GM19099 (cell line): ENCODE data around the gene RFX1.
A peak's percentile ranks its signal among the peaks of the same experiment; 100 is the strongest.

Experiments
- POLR2A ChIP-seq: IDR thresholded peaks from 3 replicates; pipeline ENCODE4 v1.6.1; 2011; ENCODE audit warnings: low read depth; ENCODE audit not compliant: insufficient read length; ENCODE audit errors: extremely low read depth

Gene RFX1

DNA sequence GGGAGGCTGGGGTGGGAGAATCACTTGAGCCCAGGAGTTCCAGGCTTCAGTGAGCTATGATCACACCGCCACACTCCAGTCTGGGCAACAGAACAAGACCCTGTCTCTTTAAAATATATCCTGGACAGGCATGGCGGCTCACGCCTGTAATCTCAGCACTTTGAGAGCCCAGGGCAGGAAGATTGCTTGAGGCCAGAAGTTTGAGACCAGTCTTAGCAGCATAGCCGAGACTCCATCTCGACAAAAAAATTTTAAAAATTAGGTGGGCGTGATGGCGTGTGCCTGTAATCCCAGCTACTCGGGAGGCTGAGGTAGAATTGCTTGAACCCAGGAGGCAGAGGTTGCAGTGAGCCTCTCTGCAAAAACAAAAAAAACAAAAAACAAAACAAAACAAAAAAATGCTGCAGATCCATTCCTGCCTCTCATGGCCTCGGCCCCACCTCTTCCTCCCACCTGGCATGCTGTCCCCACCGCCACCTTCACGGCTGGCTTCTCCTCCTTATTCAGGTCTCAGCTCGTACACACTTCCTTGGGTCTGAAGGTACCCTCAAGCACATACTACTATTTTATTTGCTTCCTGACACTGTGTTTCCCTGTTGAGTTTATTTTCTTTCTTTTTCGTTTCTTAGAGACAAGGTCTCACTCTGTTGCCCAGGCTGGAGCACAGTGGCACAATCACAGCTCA lies 5.3 kb downstream of the RFX1 start:
- no peak for TF ChIP-seq POLR2A

- no peak for TF ChIP-seq POLR2A
Observed at GRCh38 chr19:13999085-13999484, 7.0 kb downstream of the RFX1 start.

DNA sequence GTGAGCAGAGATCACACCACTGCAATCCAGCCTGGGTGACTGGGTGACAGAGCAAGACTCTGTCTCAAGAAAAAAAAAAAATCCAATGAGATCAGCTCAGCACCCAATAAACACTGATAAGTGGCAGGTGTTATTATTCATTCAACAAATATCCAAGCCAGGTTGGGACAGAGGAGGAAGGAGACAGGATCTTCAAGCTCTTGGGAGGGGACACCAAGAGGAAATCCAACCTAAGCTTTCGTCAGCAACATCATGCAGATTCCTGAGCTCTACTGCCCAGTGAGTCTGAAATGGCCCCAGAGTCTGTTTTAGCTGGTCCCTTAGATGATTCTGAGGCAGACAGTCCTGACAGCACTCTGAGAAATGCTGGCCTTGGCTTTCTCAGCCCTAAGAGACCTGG lies 7.7 kb downstream of the RFX1 start:
- TF ChIP-seq POLR2A, result no peak

DNA sequence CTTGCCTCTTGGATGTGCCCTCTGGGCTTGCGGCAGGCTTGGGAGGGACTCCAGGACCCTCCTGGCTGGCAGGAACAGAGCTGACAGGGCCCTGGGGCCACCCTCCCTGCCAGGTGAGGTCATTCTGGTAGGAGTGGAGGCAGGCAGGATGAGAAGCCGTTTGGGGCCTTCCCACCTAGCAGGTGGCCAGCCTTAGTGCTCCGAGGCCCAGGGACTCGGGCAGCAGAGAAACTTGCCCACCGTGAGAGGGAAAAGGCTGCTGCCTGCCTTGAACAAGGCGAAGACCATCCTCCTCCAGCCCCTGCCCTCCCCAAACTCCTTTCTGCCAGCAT lies 8.5 kb downstream of the RFX1 start:
- TF ChIP-seq POLR2A, result no peak

DNA sequence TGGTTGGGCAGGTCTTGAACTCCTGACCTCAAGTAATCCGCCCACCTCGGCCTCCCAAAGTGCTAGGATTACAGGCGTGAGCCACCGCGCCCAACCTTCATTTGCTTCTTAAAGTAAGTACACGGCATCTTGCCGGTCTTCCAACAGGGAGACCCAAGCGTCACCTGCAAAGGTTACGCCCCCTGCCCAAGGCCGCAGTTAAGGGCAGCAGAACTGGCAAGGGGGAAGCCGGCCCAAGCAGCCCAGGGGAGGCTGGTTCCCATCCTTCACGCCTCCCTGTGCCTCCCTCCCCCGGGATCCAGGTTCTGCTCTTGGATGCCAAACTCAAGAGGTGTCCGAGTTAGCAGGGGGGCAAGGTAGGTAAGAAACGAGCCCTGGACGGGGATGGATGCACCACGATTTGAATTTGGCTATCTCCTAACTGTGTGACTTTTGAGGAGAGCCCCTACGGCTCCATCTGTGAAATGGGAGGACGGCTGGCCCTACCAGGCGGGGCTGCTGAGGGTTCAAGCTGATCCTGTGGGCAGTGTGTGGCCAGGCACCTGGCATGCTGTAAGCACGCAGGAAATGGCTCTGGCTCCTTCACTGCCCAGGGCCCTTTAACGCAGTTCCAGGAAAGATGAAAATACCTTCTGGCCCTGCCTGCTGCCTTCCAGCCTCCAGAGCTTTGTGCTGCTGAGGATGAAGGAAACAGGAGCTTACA lies 9.0 kb downstream of the RFX1 start:
- no peak for TF ChIP-seq POLR2A

DNA sequence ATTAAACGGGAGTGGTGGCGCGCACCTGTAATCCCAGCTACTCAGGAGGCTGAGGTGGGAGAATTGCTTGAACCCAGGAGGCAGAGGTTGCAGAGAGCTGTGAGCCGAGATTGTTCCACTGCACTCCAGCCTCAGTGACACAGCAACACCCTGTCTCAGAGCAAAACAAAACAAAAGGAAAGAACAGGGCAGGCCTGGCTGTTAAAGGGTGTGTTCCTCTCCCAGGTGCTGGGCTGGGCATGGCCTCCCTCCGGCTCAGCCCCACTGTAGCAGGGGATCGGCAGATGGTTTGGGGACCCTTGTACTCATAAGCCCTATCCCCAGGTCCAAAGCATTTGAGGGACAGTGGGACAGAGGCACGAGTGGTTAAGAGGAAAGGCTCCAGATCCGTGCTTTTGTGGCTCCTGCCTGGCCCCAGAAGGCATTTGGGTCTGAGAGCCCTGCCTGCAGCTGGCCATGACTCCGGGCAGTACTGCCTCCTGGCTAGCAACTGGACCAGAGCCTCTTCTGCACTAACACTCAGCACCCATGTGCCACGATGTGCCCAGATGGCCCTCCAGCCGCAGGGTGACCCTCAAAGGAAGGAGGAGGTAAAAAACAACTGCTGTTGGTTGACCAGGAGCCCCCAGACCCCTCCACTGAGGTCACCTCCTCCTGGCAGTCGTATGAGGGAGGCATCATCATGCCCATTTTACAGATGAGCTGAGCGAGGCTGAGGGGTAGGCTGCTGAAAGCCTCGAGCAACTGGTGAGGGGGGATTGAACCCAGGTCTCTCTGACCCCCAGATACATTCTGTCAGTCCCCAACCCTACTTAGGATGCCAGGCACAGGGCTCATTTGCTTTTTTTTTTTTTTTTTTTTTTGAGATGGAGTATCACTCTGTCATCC lies 10.0 kb downstream of the RFX1 start:
- no peak for TF ChIP-seq POLR2A

DNA sequence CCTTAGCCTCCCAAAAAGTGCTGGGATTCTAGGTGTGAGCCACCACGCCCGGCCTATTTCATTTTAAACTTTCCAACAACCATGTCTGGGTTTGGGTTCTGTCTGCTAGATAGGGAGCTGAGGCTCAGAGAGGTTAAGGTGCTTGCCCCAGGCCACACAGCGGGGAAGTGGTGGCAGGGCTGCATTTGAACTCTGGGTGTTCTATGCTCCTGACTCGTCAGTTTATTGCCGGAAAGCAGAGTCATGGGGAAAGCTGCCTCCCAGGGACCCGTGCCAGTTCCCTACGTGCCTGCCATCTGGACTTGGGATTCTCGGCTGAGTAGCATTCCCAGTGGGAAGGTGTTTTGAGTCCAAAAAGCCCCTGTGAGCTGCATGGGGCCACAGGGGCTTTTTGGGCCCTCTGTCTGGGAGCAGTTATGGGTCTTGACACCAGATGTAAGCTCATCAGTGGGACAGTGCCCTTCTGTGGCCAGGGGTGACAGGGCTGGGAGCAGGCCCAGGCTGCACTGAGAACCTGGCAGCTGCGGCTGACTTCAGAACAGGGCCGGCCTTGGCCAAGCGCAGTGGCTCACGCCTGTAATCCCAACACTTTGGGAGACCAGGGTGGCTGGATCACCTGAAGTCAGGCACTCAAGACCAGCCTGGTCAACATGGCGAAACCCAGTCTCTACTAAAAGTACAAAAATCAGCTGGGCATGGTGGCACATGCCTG lies 10.9 kb downstream of the RFX1 start:
- no peak for TF ChIP-seq POLR2A

DNA sequence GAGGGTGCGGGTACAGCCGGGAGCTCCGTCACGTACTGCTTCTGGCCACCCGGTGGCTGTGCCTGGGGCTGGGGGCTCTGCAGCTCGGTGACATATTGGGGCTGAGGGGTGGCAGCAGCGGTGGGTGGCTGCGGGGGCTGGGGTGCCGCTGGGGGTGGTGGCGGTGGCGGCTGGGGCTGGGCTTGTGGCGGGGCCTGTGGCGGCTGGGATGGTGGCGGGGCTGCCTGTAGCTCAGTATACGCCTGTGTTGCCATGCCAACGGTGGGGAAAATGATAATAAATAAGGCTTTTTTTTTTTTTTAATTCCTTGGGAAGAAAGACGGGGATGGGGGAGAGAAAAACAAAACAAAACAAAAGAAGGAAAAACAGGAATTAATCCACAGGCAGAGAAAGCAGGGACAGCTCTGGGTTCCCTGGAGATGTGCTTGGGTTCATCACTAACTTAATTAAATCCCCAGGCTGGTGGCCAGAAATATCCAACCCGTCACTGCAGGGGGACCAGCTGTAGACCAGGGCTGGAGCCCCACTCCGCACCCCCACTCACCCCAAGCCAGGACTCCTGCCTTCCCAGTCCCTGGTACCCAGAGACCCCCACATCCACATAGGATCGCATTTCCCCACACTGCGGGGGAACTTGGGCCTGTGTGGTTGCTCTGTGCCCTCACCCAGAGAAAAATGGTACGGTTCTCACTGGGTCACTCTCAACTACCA lies 12.4 kb downstream of the RFX1 start:
- TF ChIP-seq POLR2A, result no peak

DNA sequence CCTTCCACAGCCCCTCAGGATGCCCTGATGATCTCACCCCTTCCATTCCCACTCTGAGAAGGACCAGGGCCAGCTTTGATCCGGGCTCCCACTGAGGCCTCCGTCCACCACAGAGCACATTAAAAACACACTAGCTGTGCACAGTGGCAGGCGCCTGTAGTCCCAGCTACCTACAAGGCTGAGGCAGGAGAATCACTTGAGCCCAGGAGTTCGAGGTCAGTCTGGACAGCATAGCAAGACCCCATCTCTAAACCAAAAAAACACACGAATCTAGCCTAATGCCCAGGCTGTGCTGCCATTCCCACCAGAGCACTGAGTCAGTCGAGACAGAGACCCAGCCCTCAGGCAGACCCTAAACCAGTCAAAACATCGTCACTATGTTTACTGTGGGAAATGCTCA lies 14.1 kb downstream of the RFX1 start:
- TF ChIP-seq POLR2A, result no peak

DNA sequence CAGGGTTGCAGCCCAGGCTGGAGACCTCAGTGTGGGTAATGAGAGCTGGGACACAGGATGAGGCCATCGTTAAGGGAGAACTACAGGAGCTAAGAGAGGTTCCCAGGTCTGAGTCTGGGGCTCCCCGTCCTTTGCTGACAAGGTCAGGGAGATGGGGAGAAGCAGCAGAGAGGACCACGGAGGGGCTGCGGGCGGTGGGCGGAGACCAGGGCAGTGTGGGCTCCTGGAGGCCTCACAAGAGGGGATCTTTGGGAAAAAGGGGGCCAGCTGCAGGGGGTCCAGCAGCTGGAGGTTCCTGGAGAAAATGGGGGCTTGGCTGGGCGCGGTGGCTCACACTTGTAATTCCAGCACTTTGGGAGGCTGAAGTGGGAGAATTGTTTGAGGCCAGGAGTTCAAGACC lies 16.0 kb downstream of the RFX1 start:
- TF ChIP-seq POLR2A, result no peak

GRCh38 chr19:13989487-13989886 lies 16.6 kb downstream of the RFX1 start:
- TF ChIP-seq POLR2A, result no peak

- TF ChIP-seq POLR2A, result no peak
Observed at GRCh38 chr19:13987101-13987890, 18.8 kb downstream of the RFX1 start.

GRCh38 chr19:13986348-13986904 lies 19.7 kb downstream of the RFX1 start:
- TF ChIP-seq POLR2A, result peak; percentile 53
